Pancreas (tissue), 10 donors: ENCODE data around the gene KMT2A. TPM values are rescaled to one million over a fixed set of nuclear protein-coding genes. Genes with fewer than 3 reads are reported as not detected.
A peak's percentile ranks its signal among the peaks of the same experiment; 100 is the strongest.

Source experiments
- ATAC-seq, 4 donors: fragments of 200-7000 bp; cut with Tn5 transposase; one replicate each; pipeline versions ENCODE4 v1.8.0 to v1.9.1; 2020; ENCODE audit warnings: mild to moderate bottlenecking in 4 of 4, moderate library complexity in 4 of 4
- DNase-seq, 6 donors: peaks; one replicate each; pipeline ENCODE4 v3.0.0-alpha.2; 2020
- FAIRE-seq: peaks from 2 replicates; lab custom pipeline; 2012; peaks lifted over from hg19 to GRCh38; lab: Jason Lieb, UNC
- H3K27ac ChIP-seq, 4 donors: fragments of 200-600 bp; sonication (generic); 1 replicate in 3 of 4; 2 replicates in 1 of 4; pipeline versions ENCODE4 v1.5.0 to v1.8.0; 2020
- H3K27me3 ChIP-seq, 4 donors: fragments of 200-600 bp; one replicate each; pipeline ENCODE4 v1.8.0; 2021
- H3K36me3 ChIP-seq, 3 donors: fragments of 200-600 bp; sonication (generic) in 1 of 3; one replicate each; pipeline versions ENCODE4 v1.5.0 to v1.8.0; 2020 to 2021
- H3K4me1 ChIP-seq, 3 donors: fragments of 200-600 bp; one replicate each; pipeline ENCODE4 v1.8.0; 2021
- H3K4me3 ChIP-seq, 4 donors: fragments of 200-600 bp; sonication (generic) in 2 of 4; one replicate each; pipeline versions ENCODE4 v1.5.0 to v1.8.0; 2020 to 2021
- H3K9me3 ChIP-seq, 4 donors: fragments of 200-600 bp; one replicate each; pipeline ENCODE4 v1.8.0; 2021
- WGBS, 2 donors: extraction: QIAGEN DNeasy Blood & Tissue Kit; methylation state at CpG; one replicate each; pipeline ENCODE4 v1.1.7; 2013; 5-methylcytosine and 5-hydroxymethylcytosine counted together
- intact Hi-C, 3 donors: fragments of 100-400 bp; cut with DNase I; formaldehyde crosslinking; loops; one replicate each; pipeline versions ENCODE4 v1.11.1 to v1.14.2; 2022
- polyA plus RNA-seq, 2 donors: library from polyadenylated mRNA; stranded (reverse); fragments of 200-250 nt; gene quantifications; one replicate each; pipeline ENCODE4 v1.2.3, GENCODE V29; 2013
- total RNA-seq, 6 donors: library from RNA; stranded (reverse); fragmentation: NEBNext Ultra II Directional in 4 of 6; extraction: Animal tissue kit (Norgen Biotek cat#: 25700) in 4 of 6; gene quantifications; one replicate each; pipeline versions ENCODE4 v1.2.1 to v1.2.4, GENCODE V29; 2021 to 2023
- TF ChIP-seq, protein P1 (sequence below), 4 donors: fragments of 200-600 bp; sonication (generic) in 3 of 4; IDR thresholded peaks; one replicate each; pipeline versions ENCODE4 v1.5.0 to v1.8.0; 2021; ENCODE audit warnings: antibody characterized with exemption in 4 of 4
- donor health status: healthy with polysubstance abuse.
- donor health status: DM: no; HTN: no; CAD: no; lungs with moderate emphysema.
- donor health status: DM: no; HTN: no; CAD: no.
- donor health status: control.
- donor health status: control.
- donor health status: Bipolar disorder and iron deficiency.
- donor health status: DM: yes; HTN: yes; CAD: no.
- donor health status: DM: no; HTN: no; CAD: no.
- donor health status: DM: no; HTN: no; CAD: no.
- donor health status: DM: yes; HTN: yes; CAD: no.

Gene KMT2A
- 10 to 100 TPM; 31.1 to 46.3 (median 36.6) TPM for total RNA-seq
- 10 to 100 TPM; 13.9 to 14.1 TPM for polyA plus RNA-seq

- Histone ChIP-seq H3K4me3 (peak within 1 kb of the TSS; percentile 98 to 100 (median 99)), H3K9me3 (no peaks in the 10 kb centered on the region), H3K36me3 (no peaks in the 10 kb centered on the region), H3K27ac (peak within 1 kb of the TSS; percentile 83 to 89 (median 86)), H3K27me3 (no peaks in the 10 kb centered on the region), H3K4me1 (peaks cover 6 to 13% (median 12%) of the 10 kb centered on the region in 3 donors)
- intact Hi-C loops = no loop called here
- DNase-seq = peak; percentile 99 to 100 (median 99)
- no peak for FAIRE-seq
- TF ChIP-seq, protein P1, sequence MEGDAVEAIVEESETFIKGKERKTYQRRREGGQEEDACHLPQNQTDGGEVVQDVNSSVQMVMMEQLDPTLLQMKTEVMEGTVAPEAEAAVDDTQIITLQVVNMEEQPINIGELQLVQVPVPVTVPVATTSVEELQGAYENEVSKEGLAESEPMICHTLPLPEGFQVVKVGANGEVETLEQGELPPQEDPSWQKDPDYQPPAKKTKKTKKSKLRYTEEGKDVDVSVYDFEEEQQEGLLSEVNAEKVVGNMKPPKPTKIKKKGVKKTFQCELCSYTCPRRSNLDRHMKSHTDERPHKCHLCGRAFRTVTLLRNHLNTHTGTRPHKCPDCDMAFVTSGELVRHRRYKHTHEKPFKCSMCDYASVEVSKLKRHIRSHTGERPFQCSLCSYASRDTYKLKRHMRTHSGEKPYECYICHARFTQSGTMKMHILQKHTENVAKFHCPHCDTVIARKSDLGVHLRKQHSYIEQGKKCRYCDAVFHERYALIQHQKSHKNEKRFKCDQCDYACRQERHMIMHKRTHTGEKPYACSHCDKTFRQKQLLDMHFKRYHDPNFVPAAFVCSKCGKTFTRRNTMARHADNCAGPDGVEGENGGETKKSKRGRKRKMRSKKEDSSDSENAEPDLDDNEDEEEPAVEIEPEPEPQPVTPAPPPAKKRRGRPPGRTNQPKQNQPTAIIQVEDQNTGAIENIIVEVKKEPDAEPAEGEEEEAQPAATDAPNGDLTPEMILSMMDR (IDR thresholded peaks at IDR 0.05) = no peak
- WGBS, 2 donors = 0 to 1% methylated on average over 61 to 83 of the region's 83 CpGs
- peak; percentile 84 to 92 (median 88) for ATAC-seq
These were observed at the start of gene KMT2A for GRCh38 chr11:118435893-118436624. TSS of gene KMT2A (plus strand) at chr11:118436492. CDS start at chr11:118436513, 21 bp downstream.

GRCh38 chr11:118396097-118396501 is 40.2 kb upstream of the KMT2A start:
- no peaks in the 10 kb centered on the region for H3K27me3 ChIP-seq
- peaks cover 4 to 53% (median 23%) of the 10 kb centered on the region in 3 donors for H3K36me3 ChIP-seq
- no peak overlapping the region for H3K4me3 ChIP-seq
- TF ChIP-seq, protein P1 (IDR thresholded peaks at IDR 0.05) = no peak
- no peak overlapping the region for H3K27ac ChIP-seq
- peaks cover 0 to 3% (median 0%) of the 10 kb centered on the region in 3 donors for H3K4me1 ChIP-seq
- intact Hi-C loops = loop anchor here in 1 of 3 donors (10.0 kb wide), 1 partner anchor 109 kb away; no protein-coding TSS in a partner anchor
- 88 to 90% methylated on average over 6 of the region's 6 CpGs for WGBS, 2 donors
- H3K9me3 ChIP-seq = no peaks in the 10 kb centered on the region
- DNase-seq (no peak), FAIRE-seq (no peak), ATAC-seq (no peak)

DNA sequence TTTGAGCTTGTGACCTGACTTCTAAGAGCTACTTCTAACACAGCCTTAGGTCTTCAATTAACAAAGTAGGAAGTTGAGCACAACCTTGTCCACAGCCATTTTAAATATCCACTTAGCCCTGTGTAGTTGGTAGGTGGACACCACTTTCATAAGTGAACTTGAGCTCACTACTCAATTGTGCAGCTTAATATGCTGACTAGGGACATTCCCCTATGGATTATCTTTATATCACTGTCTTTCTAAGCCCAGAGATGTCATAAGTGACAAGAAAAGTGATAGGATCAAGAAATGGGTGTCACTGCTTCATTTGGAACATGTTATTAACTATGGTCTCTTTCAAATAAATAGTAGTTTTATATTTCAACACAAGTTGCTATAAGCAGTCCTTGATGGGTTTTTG is 38.8 kb upstream of the KMT2A start:
- Histone ChIP-seq H3K27ac (no peak overlapping the region), H3K36me3 (peaks cover 4 to 39% (median 21%) of the 10 kb centered on the region in 3 donors), H3K4me3 (no peak overlapping the region), H3K27me3 (no peaks in the 10 kb centered on the region), H3K9me3 (no peaks in the 10 kb centered on the region), H3K4me1 (peaks cover 0 to 3% (median under 1%) of the 10 kb centered on the region in 3 donors)
- no peak for FAIRE-seq
- ATAC-seq = no peak
- intact Hi-C loops = loop anchor here in 1 of 3 donors (10.0 kb wide), 1 partner anchor 107 kb away; no protein-coding TSS in a partner anchor
- TF ChIP-seq, protein P1 (IDR thresholded peaks at IDR 0.05) = no peak
- DNase-seq = no peak

GRCh38 chr11:118398791-118399559 is 37.3 kb upstream of the KMT2A start:
- Histone ChIP-seq H3K27me3 (no peaks in the 10 kb centered on the region), H3K4me3 (no peak overlapping the region), H3K36me3 (peaks cover 0 to 24% (median 11%) of the 10 kb centered on the region in 3 donors), H3K9me3 (no peaks in the 10 kb centered on the region), H3K4me1 (peaks cover 9 to 19% (median 9%) of the 10 kb centered on the region in 3 donors), H3K27ac (no peak overlapping the region)
- 44 to 57% methylated on average over 3 of the region's 3 CpGs for WGBS, 2 donors
- ATAC-seq (no peak), DNase-seq (no peak), FAIRE-seq (no peak)
- TF ChIP-seq, protein P1 (IDR thresholded peaks at IDR 0.05) = no peak
- intact Hi-C loops = loop anchor here in 1 of 3 donors (10.0 kb wide), 1 partner anchor 106 kb away; no protein-coding TSS in a partner anchor
